Endothelial cell of umbilical vein (primary cell): ENCODE results near the gene NUAK1. TPM values are rescaled to one million over a fixed set of nuclear protein-coding genes. Genes with fewer than 3 reads are reported as not detected.

ENCODE experiments used
- BruUV-seq: library from RNA; stranded (reverse); fragments of 400-500 nt; replicated peaks from 2 replicates; lab custom pipeline; 2021; lab: Mats Ljungman, UMichigan
- CTCF ChIA-PET: fragments of 300-600, 350-600 bp; sonication (Branson Sonifier 250); formaldehyde crosslinking; loops from one replicate; lab custom pipeline; 2021; ENCODE audit warnings: antibody characterized with exemption, inconsistent platforms; lab: Charles Lee
- POLR2A ChIA-PET: fragments of 300-600, 350-600 bp; sonication (Branson Sonifier 250); formaldehyde crosslinking; loops from one replicate; lab custom pipeline; 2021; ENCODE audit warnings: antibody characterized with exemption, inconsistent platforms; lab: Charles Lee
- DNase-seq: peaks from one replicate; pipeline ENCODE4 v3.0.0-alpha.2; 2011; ENCODE audit warnings: low read depth, low spot score
- FAIRE-seq: peaks from 2 replicates; lab custom pipeline; 2011; peaks lifted over from hg19 to GRCh38; lab: Jason Lieb, UNC
- H2AFZ ChIP-seq: 2 replicates; pipeline ENCODE4 v1.6.0; 2012; ENCODE audit warnings: low read depth, low read length, control low read depth, inconsistent platforms
- H3K27ac ChIP-seq: 2 replicates; pipeline ENCODE4 v1.5.1; 2011; ENCODE audit warnings: low read depth, mild to moderate bottlenecking, control low read depth, low read length, moderate library complexity; ENCODE audit not compliant: insufficient read depth
- H3K27me3 ChIP-seq, 2 experiments: 2 replicates each; pipeline versions ENCODE4 v1.6.0 to v1.6.1; 2011; ENCODE audit warnings: low read length in 2 of 2, mixed read lengths in 1 of 2; ENCODE audit not compliant: control insufficient read depth in 2 of 2, insufficient read depth in 2 of 2
- H3K36me3 ChIP-seq, 2 experiments: 2 replicates in 1 of 2; 3 replicates in 1 of 2; pipeline ENCODE4 v1.5.1; 2011; ENCODE audit warnings: low read length in 2 of 2, mild to moderate bottlenecking in 1 of 2, moderate library complexity in 1 of 2; ENCODE audit not compliant: control insufficient read depth in 2 of 2, insufficient read depth in 2 of 2; ENCODE audit errors: extremely low read depth in 1 of 2
- H3K4me1 ChIP-seq: 3 replicates; pipeline ENCODE4 v1.5.1; 2011; ENCODE audit warnings: mild to moderate bottlenecking, low read length; ENCODE audit not compliant: control insufficient read depth, insufficient read depth; ENCODE audit errors: extremely low read depth
- H3K4me2 ChIP-seq: 2 replicates; pipeline ENCODE4 v1.6.1; 2011; ENCODE audit warnings: low read length, control low read depth, mixed read lengths; ENCODE audit not compliant: insufficient read depth
- H3K4me3 ChIP-seq, 3 experiments: fragments of 200-600 bp in 1 of 3; sonication (generic), shearing (Covaris generic) in 1 of 3; replicated peaks in 1 of 3; 2 replicates each; pipeline ENCODE4 v1.5.1; 2011 to 2016; ENCODE audit warnings: control low read depth in 3 of 3, low read length in 3 of 3, mild to moderate bottlenecking in 2 of 3, inconsistent platforms in 1 of 3, low read depth in 1 of 3, moderate library complexity in 1 of 3; ENCODE audit not compliant: insufficient read depth in 1 of 3
- H3K79me2 ChIP-seq: 2 replicates; pipeline ENCODE4 v1.6.0; 2012; ENCODE audit warnings: low read length, inconsistent platforms; ENCODE audit not compliant: control insufficient read depth, insufficient read depth
- H3K9ac ChIP-seq: replicated peaks from 2 replicates; pipeline ENCODE3; 2011; ENCODE audit warnings: low read length, control low read depth; ENCODE audit not compliant: insufficient read depth; ENCODE audit errors: extremely low read depth
- H3K9me1 ChIP-seq: replicated peaks from 3 replicates; pipeline ENCODE4 v1.6.0; 2011; ENCODE audit warnings: mild to moderate bottlenecking, low read length; ENCODE audit not compliant: control insufficient read depth, insufficient read depth; ENCODE audit errors: extremely low read depth
- H3K9me3 ChIP-seq: replicated peaks from 2 replicates; pipeline ENCODE4 v1.5.1; 2012; ENCODE audit warnings: low read length, inconsistent platforms; ENCODE audit not compliant: control insufficient read depth, insufficient read depth
- H4K20me1 ChIP-seq: replicated peaks from 2 replicates; pipeline ENCODE3; 2011; ENCODE audit warnings: mild to moderate bottlenecking, low read length; ENCODE audit not compliant: control insufficient read depth, insufficient read depth; ENCODE audit errors: extremely low read depth
- dilution Hi-C: fragments of 300-500 bp; cut with MboI; formaldehyde crosslinking; loops from one replicate; pipeline ENCODE4 v1.15.0; 2019; ENCODE audit warnings: low sequenced_read_pairs; ENCODE audit not compliant: extremely low pct_ligation_motif_present
- intact Hi-C: fragments of 100-400 bp; cut with micrococcal nuclease; formaldehyde crosslinking; loops from one replicate; pipeline ENCODE4 v1.10.0; 2022
- polyA plus RNA-seq, 4 experiments: library from polyadenylated mRNA; depleted of rRNA in 3 of 4; stranded (reverse) in 3 of 4; unstranded in 1 of 4; fragments of >200 nt; gene quantifications; 2 replicates each; pipeline versions ENCODE4 v1.2.1 to v1.2.3, GENCODE V29; 2011 to 2012; ENCODE audit warnings: missing spikeins in 1 of 4
- total RNA-seq: library from RNA; stranded (reverse); gene quantifications from 2 replicates; pipeline ENCODE4 v1.2.3, GENCODE V29; 2021
- TF ChIP-seq, protein P1 (sequence below), 2 donors: IDR thresholded peaks; 1 replicate in 1 of 2; 2 replicates in 1 of 2; pipeline ENCODE4 v1.5.1; 2011; ENCODE audit warnings: low read length in 2 of 2, mild to moderate bottlenecking in 2 of 2, moderate library complexity in 2 of 2, control low read depth in 1 of 2, inconsistent platforms in 1 of 2, low read depth in 1 of 2; ENCODE audit not compliant: insufficient read depth in 1 of 2; ENCODE audit errors: extremely low read depth in 1 of 2

Gene NUAK1
- total and polyA plus RNA-seq, 2 donors (not counting 3 experiments of a cell fraction or from before 2014, with no cell fraction given), result 34.2 to 39.7 TPM

GRCh38 chr12:106031761-106032622 lies 106.8 kb downstream of the NUAK1 start:
- BruUV-seq, result no TSS peak
- peaks cover 25% of the 10 kb centered on the region for H3K4me1 ChIP-seq
- no peak for DNase-seq
- intact Hi-C loops (loop anchor here (2.0 kb wide), 1 partner anchor 59 kb away; no protein-coding TSS in a partner anchor), dilution Hi-C loops (no loop called here)
- no peak overlapping the region for H3K27ac ChIP-seq
- no peaks in the 10 kb centered on the region for H3K9me3 ChIP-seq
- H3K4me2 ChIP-seq, result no peak overlapping the region
- H2AFZ ChIP-seq, result no peak overlapping the region
- ChIA-PET POLR2A (no interaction called here), CTCF (interaction anchor here (1.0 to 1.5 kb wide), 2 partner anchors 12 to 26 kb away, joined by 3 to 5 read pairs; no protein-coding TSS in a partner anchor)
- H3K79me2 ChIP-seq, result no peaks in the 10 kb centered on the region
- TF ChIP-seq, protein P1, sequence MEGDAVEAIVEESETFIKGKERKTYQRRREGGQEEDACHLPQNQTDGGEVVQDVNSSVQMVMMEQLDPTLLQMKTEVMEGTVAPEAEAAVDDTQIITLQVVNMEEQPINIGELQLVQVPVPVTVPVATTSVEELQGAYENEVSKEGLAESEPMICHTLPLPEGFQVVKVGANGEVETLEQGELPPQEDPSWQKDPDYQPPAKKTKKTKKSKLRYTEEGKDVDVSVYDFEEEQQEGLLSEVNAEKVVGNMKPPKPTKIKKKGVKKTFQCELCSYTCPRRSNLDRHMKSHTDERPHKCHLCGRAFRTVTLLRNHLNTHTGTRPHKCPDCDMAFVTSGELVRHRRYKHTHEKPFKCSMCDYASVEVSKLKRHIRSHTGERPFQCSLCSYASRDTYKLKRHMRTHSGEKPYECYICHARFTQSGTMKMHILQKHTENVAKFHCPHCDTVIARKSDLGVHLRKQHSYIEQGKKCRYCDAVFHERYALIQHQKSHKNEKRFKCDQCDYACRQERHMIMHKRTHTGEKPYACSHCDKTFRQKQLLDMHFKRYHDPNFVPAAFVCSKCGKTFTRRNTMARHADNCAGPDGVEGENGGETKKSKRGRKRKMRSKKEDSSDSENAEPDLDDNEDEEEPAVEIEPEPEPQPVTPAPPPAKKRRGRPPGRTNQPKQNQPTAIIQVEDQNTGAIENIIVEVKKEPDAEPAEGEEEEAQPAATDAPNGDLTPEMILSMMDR (IDR thresholded peaks at IDR 0.05; ENCODE audit: extremely low read depth in 1 of 2, insufficient read depth in 1 of 2, low read depth in 1 of 2, low read length in 2 of 2), result no peak
- H3K4me3 ChIP-seq, result no peak overlapping the region
- no peak overlapping the region for H3K9ac ChIP-seq
- no peaks in the 10 kb centered on the region for H4K20me1 ChIP-seq
- no peaks in the 10 kb centered on the region for H3K36me3 ChIP-seq
- no peaks in the 10 kb centered on the region for H3K27me3 ChIP-seq
- H3K9me1 ChIP-seq, result no peaks in the 10 kb centered on the region
- FAIRE-seq, result peak; percentile 28
